Sigmoid colon (tissue), 7 donors: ENCODE results near the gene MEGF11. TPM values are rescaled to one million over a fixed set of nuclear protein-coding genes. Genes with fewer than 3 reads are reported as not detected.

Source experiments
- DNase-seq: peaks from one replicate; pipeline ENCODE4 v3.0.0-alpha.2; 2019
- H3K27ac ChIP-seq, 4 donors: fragments of 200-600 bp; sonication (generic); one replicate each; pipeline ENCODE4 v1.5.1; 2016 to 2019; ENCODE audit warnings: mild to moderate bottlenecking in 1 of 4
- H3K27me3 ChIP-seq, 3 donors: fragments of 200-600 bp; sonication (generic); one replicate each; pipeline ENCODE4 v1.5.1; 2019; ENCODE audit warnings: mild to moderate bottlenecking in 1 of 3
- H3K36me3 ChIP-seq, 4 donors: fragments of 200-600 bp; sonication (generic); one replicate each; pipeline ENCODE4 v1.5.1; 2016 to 2019
- H3K4me1 ChIP-seq, 4 donors: fragments of 200-600 bp; sonication (generic); one replicate each; pipeline ENCODE4 v1.5.1; 2017 to 2019
- H3K4me3 ChIP-seq, 4 donors: fragments of 200-600 bp; sonication (generic); one replicate each; pipeline ENCODE4 v1.5.1; 2017 to 2019; ENCODE audit warnings: mild to moderate bottlenecking in 2 of 4, moderate library complexity in 1 of 4
- H3K9me3 ChIP-seq, 4 donors: fragments of 200-600 bp in 3 of 4; sonication (generic) in 3 of 4; one replicate each; pipeline versions ENCODE4 v1.5.1 to v1.6.1; 2013 to 2019
- CTCF ChIP-seq, 4 experiments: fragments of 450-650 bp in 3 of 4; fragments of 200-600 bp in 1 of 4; IDR thresholded peaks; one replicate each; pipeline ENCODE4 v1.5.1; 2016 to 2019; ENCODE audit warnings: antibody characterized with exemption in 4 of 4, mild to moderate bottlenecking in 3 of 4, moderate library complexity in 2 of 4
- EP300 ChIP-seq, 4 donors: sonication (generic); formaldehyde crosslinking; IDR thresholded peaks; one replicate each; pipeline ENCODE4 v1.6.1; 2017; ENCODE audit warnings: antibody characterized with exemption in 4 of 4
- POLR2A ChIP-seq, 2 donors: fragments of 450-650 bp; IDR thresholded peaks; one replicate each; pipeline ENCODE4 v1.6.1; 2016; ENCODE audit warnings: antibody characterized with exemption in 2 of 2, mild to moderate bottlenecking in 2 of 2, moderate library complexity in 2 of 2
- POLR2AphosphoS5 ChIP-seq, 4 donors: sonication (generic); formaldehyde crosslinking; IDR thresholded peaks; one replicate each; pipeline ENCODE4 v1.6.1; 2017; ENCODE audit warnings: antibody characterized with exemption in 4 of 4
- WGBS, 2 donors: extraction: QIAGEN DNeasy Blood & Tissue Kit; methylation state at CpG; one replicate each; pipeline ENCODE4 v1.1.7; 2013; 5-methylcytosine and 5-hydroxymethylcytosine counted together
- intact Hi-C: fragments of 100-400 bp; cut with DNase I; formaldehyde crosslinking; loops from one replicate; pipeline ENCODE4 v1.15.1; 2023
- polyA plus RNA-seq, 3 donors: library from polyadenylated mRNA; stranded (reverse); fragments of 200-250 nt; gene quantifications; one replicate each; pipeline ENCODE4 v1.2.3, GENCODE V29; 2013
- total RNA-seq, 4 donors: library from RNA; depleted of rRNA; stranded (reverse); fragments of >200 nt; gene quantifications; one replicate each; pipeline ENCODE4 v1.1.0, GENCODE V29; 2016
- donor health status: healthy with polysubstance abuse.
- donor health status: Bipolar disorder and iron deficiency.
- donor health status: healthy.

Gene MEGF11
- total and polyA plus RNA-seq, 7 donors = 0.04 TPM; not detected in 6

GRCh38 chr15:66186049-66186825 lies 67.3 kb downstream of the MEGF11 start:
- Histone ChIP-seq H3K36me3 (no peaks in the 10 kb centered on the region), H3K27ac (no peak overlapping the region), H3K4me3 (no peak overlapping the region), H3K27me3 (peaks cover 0 to 33% (median 26%) of the 10 kb centered on the region in 3 donors), H3K9me3 (no peaks in the 10 kb centered on the region), H3K4me1 (no peaks in the 10 kb centered on the region)
- WGBS, 2 donors = 84% methylated on average over 7 of the region's 7 CpGs
- intact Hi-C loops = no loop called here
- DNase-seq = no peak
- TF ChIP-seq EP300 (IDR thresholded peaks at IDR 0.05) = no peak
- TF ChIP-seq CTCF (IDR thresholded peaks at IDR 0.05) = no peak
- TF ChIP-seq POLR2A (IDR thresholded peaks at IDR 0.05) = no peak
- no peak for TF ChIP-seq POLR2AphosphoS5 (IDR thresholded peaks at IDR 0.05)

- TF ChIP-seq EP300 (IDR thresholded peaks at IDR 0.05) = no peak
- TF ChIP-seq POLR2A (IDR thresholded peaks at IDR 0.05) = no peak
- no peak for TF ChIP-seq POLR2AphosphoS5 (IDR thresholded peaks at IDR 0.05)
- TF ChIP-seq CTCF (IDR thresholded peaks at IDR 0.05) = no peak
- Histone ChIP-seq H3K27ac (no peak overlapping the region), H3K27me3 (peaks cover 0 to 36% (median 26%) of the 10 kb centered on the region in 3 donors), H3K4me1 (no peaks in the 10 kb centered on the region), H3K9me3 (no peaks in the 10 kb centered on the region), H3K36me3 (no peaks in the 10 kb centered on the region), H3K4me3 (no peak overlapping the region)
- 59 to 60% methylated on average over 8 of the region's 8 CpGs for WGBS, 2 donors
- no peak for DNase-seq
- intact Hi-C loops = no loop called here
Observed at GRCh38 chr15:66184936-66185790, 68.4 kb downstream of the MEGF11 start.

GRCh38 chr15:66184492-66184891 lies 69.1 kb downstream of the MEGF11 start:
- TF ChIP-seq POLR2AphosphoS5 (IDR thresholded peaks at IDR 0.05) (no peak), CTCF (IDR thresholded peaks at IDR 0.05) (no peak), EP300 (IDR thresholded peaks at IDR 0.05) (no peak), POLR2A (IDR thresholded peaks at IDR 0.05) (no peak)
- intact Hi-C loops = no loop called here
- no peaks in the 10 kb centered on the region for H3K4me1 ChIP-seq
- no peaks in the 10 kb centered on the region for H3K36me3 ChIP-seq
- H3K27me3 ChIP-seq = peaks cover 0 to 39% (median 26%) of the 10 kb centered on the region in 3 donors
- no peak overlapping the region for H3K27ac ChIP-seq
- H3K9me3 ChIP-seq = no peaks in the 10 kb centered on the region
- no peak for DNase-seq
- 71 to 77% methylated on average over 6 of the region's 6 CpGs for WGBS, 2 donors
- H3K4me3 ChIP-seq = no peak overlapping the region

- H3K4me3 ChIP-seq = no peak overlapping the region
- 90 to 93% methylated on average over 7 of the region's 7 CpGs for WGBS, 2 donors
- no peaks in the 10 kb centered on the region for H3K4me1 ChIP-seq
- H3K27me3 ChIP-seq = peaks cover 0 to 45% (median 19%) of the 10 kb centered on the region in 3 donors
- no peaks in the 10 kb centered on the region for H3K9me3 ChIP-seq
- no peak for DNase-seq
- no peaks in the 10 kb centered on the region for H3K36me3 ChIP-seq
- H3K27ac ChIP-seq = no peak overlapping the region
- TF ChIP-seq CTCF (IDR thresholded peaks at IDR 0.05) (no peak), EP300 (IDR thresholded peaks at IDR 0.05) (no peak), POLR2AphosphoS5 (IDR thresholded peaks at IDR 0.05) (no peak), POLR2A (IDR thresholded peaks at IDR 0.05) (no peak)
- intact Hi-C loops = no loop called here
Observed at GRCh38 chr15:66180531-66181097, 72.9 kb downstream of the MEGF11 start.
